ENCODE measurements around the gene LEFTY2.

DNA sequence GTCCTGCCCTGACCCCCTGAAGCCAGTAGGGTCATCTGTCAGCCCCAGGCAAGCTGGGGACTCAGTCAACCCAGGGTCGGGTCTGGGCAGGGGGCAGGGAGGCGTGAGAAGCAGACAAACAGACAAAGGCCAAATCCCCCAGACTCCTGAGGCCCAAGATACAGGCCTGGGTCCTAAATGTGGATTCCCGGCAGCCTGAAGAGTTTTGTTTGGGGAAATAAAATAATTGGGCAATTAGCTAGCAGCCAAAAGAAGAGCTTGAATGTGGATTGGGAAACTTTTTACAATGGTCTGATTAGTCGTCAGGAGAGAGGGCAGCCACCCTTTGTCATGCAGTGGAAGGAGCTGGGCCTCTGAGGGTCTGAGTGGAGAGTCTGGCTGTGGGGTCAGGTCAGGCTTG, 4.5 kb upstream of the LEFTY2 start:
- TF ChIP-seq, protein P1, sequence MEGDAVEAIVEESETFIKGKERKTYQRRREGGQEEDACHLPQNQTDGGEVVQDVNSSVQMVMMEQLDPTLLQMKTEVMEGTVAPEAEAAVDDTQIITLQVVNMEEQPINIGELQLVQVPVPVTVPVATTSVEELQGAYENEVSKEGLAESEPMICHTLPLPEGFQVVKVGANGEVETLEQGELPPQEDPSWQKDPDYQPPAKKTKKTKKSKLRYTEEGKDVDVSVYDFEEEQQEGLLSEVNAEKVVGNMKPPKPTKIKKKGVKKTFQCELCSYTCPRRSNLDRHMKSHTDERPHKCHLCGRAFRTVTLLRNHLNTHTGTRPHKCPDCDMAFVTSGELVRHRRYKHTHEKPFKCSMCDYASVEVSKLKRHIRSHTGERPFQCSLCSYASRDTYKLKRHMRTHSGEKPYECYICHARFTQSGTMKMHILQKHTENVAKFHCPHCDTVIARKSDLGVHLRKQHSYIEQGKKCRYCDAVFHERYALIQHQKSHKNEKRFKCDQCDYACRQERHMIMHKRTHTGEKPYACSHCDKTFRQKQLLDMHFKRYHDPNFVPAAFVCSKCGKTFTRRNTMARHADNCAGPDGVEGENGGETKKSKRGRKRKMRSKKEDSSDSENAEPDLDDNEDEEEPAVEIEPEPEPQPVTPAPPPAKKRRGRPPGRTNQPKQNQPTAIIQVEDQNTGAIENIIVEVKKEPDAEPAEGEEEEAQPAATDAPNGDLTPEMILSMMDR (IDR thresholded peaks at IDR 0.05) = no peak
- TF ChIP-seq POLR2A (IDR thresholded peaks at IDR 0.05) = no peak
